Neural cell (in vitro differentiated cells): ENCODE data around the gene APBB2. TPM values are rescaled to one million over a fixed set of nuclear protein-coding genes. Genes with fewer than 3 reads are reported as not detected.

ENCODE experiments used
- H2AFZ ChIP-seq: fragments of 200-600, 300-800 bp; sonication (generic), shearing (Covaris generic); 2 replicates; pipeline ENCODE4 v1.6.0; 2014; ENCODE audit warnings: low read depth, mild to moderate bottlenecking, antibody characterized with exemption, low read length, moderate library complexity
- H3F3A ChIP-seq: fragments of 200-600 bp; shearing (Covaris generic); 2 replicates; pipeline ENCODE4 v1.6.1; 2016; ENCODE audit warnings: mild to moderate bottlenecking, moderate library complexity, mixed read lengths, antibody characterized with exemption, low read length; ENCODE audit not compliant: insufficient read depth, poor library complexity, severe bottlenecking
- H3K27ac ChIP-seq: fragments of 200-600, 300-800 bp; sonication (generic), shearing (Covaris generic); 2 replicates; pipeline ENCODE4 v1.5.1; 2014; ENCODE audit warnings: mild to moderate bottlenecking, low read length, moderate library complexity
- H3K27me3 ChIP-seq: fragments of 300-800, 200-600 bp; sonication (generic), shearing (Covaris generic); 2 replicates; pipeline ENCODE4 v1.6.0; 2014; ENCODE audit warnings: mild to moderate bottlenecking, low read depth, low read length, moderate library complexity; ENCODE audit not compliant: insufficient read depth
- H3K36me3 ChIP-seq: fragments of 300-800, 200-600 bp; sonication (generic), shearing (Covaris generic); 2 replicates; pipeline ENCODE4 v1.5.1; 2014; ENCODE audit warnings: mild to moderate bottlenecking, antibody characterized with exemption, low read length, moderate library complexity; ENCODE audit not compliant: insufficient read depth
- H3K4me2 ChIP-seq: fragments of 300-800, 200-600 bp; sonication (generic), shearing (Covaris generic); 2 replicates; pipeline ENCODE4 v1.6.0; 2014; ENCODE audit warnings: mild to moderate bottlenecking, low read length
- H3K4me3 ChIP-seq: fragments of 300-800, 200-600 bp; sonication (generic), shearing (Covaris generic); 2 replicates; pipeline ENCODE4 v1.5.1; 2014; ENCODE audit warnings: mild to moderate bottlenecking, low read length, moderate library complexity
- H3K79me2 ChIP-seq: fragments of 200-600 bp; shearing (Covaris generic); replicated peaks from 2 replicates; pipeline ENCODE4 v1.6.0; 2014; ENCODE audit warnings: mild to moderate bottlenecking, low read length, moderate library complexity; ENCODE audit not compliant: insufficient read depth
- H3K9ac ChIP-seq: fragments of 300-800, 200-600 bp; sonication (generic), shearing (Covaris generic); 2 replicates; pipeline ENCODE4 v1.6.1; 2016; ENCODE audit warnings: mild to moderate bottlenecking, low read length, mixed read lengths
- H3K9me2 ChIP-seq: fragments of 200-600 bp; shearing (Covaris generic); 2 replicates; pipeline ENCODE4 v1.6.1; 2016; ENCODE audit warnings: mild to moderate bottlenecking, low read length, mixed read lengths; ENCODE audit not compliant: insufficient read depth
- H3K9me3 ChIP-seq: fragments of 200-600, 300-800 bp; sonication (generic), shearing (Covaris generic); 2 replicates; pipeline ENCODE4 v1.6.1; 2016; ENCODE audit warnings: mild to moderate bottlenecking, mixed run types, low read length, moderate library complexity, mixed read lengths
- H4K20me1 ChIP-seq: fragments of 200-600 bp; shearing (Covaris generic); 2 replicates; pipeline ENCODE4 v1.6.1; 2016; ENCODE audit warnings: mild to moderate bottlenecking, mixed run types; ENCODE audit not compliant: insufficient read depth
- CTCF ChIP-seq: fragments of 450-650 bp; IDR thresholded peaks from 2 replicates; pipeline ENCODE4 v1.5.1; 2014; ENCODE audit warnings: antibody characterized with exemption, mild to moderate bottlenecking, moderate library complexity; ENCODE audit not compliant: poor library complexity, severe bottlenecking
- EP300 ChIP-seq: fragments of 450-650 bp; conservative IDR thresholded peaks from 2 replicates; pipeline ENCODE4 v1.6.1; 2014; ENCODE audit warnings: antibody characterized with exemption, mild to moderate bottlenecking, moderate library complexity; ENCODE audit not compliant: poor library complexity, severe bottlenecking
- EZH2 ChIP-seq: fragments of 200-600, 300-800 bp; shearing (Covaris generic), sonication (generic); IDR thresholded peaks from 2 replicates; pipeline ENCODE4 v1.6.1; 2014; ENCODE audit warnings: antibody characterized with exemption, low read length, borderline replicate concordance, mild to moderate bottlenecking; ENCODE audit not compliant: insufficient read depth, poor library complexity, severe bottlenecking
- POLR2AphosphoS5 ChIP-seq: IDR thresholded peaks from 2 replicates; pipeline ENCODE4 v1.6.1; 2012
- RAD21 ChIP-seq: fragments of 450-650 bp; conservative IDR thresholded peaks from 2 replicates; pipeline ENCODE4 v1.6.1; 2014; ENCODE audit warnings: antibody characterized with exemption, mild to moderate bottlenecking, moderate library complexity
- REST ChIP-seq: IDR thresholded peaks from 2 replicates; pipeline ENCODE4 v1.6.1; 2012; ENCODE audit warnings: borderline replicate concordance
- SMC3 ChIP-seq: fragments of 450-650 bp; conservative IDR thresholded peaks from 2 replicates; pipeline ENCODE4 v1.6.1; 2014; ENCODE audit warnings: antibody characterized with exemption, mild to moderate bottlenecking, moderate library complexity; ENCODE audit not compliant: poor library complexity
- TAF1 ChIP-seq: IDR thresholded peaks from 2 replicates; pipeline ENCODE4 v1.6.1; 2012; ENCODE audit warnings: low read depth
- polyA plus RNA-seq: library from polyadenylated mRNA; depleted of rRNA; stranded (reverse); fragments of >200 nt; gene quantifications from 2 replicates; pipeline ENCODE4 v1.2.3, GENCODE V29; 2014

The APBB2 gene
- polyA plus RNA-seq, 1 donor from 2014 or later = 41.9 TPM

- no peaks in the 10 kb centered on the region for H3K27me3 ChIP-seq
- no peaks in the 10 kb centered on the region for H3K9me2 ChIP-seq
Observed at GRCh38 chr4:41161355-41161754, 53.0 kb downstream of the APBB2 start.

GRCh38 chr4:41160856-41161255, 53.5 kb downstream of the APBB2 start:
- no peaks in the 10 kb centered on the region for H3K27me3 ChIP-seq
- no peak overlapping the region for H3K27ac ChIP-seq
- H3F3A ChIP-seq = no peaks in the 10 kb centered on the region
- no peaks in the 10 kb centered on the region for H3K36me3 ChIP-seq
- no peaks in the 10 kb centered on the region for H3K79me2 ChIP-seq
- no peak overlapping the region for H3K9ac ChIP-seq
- H3K9me2 ChIP-seq = no peaks in the 10 kb centered on the region
- H2AFZ ChIP-seq = no peak overlapping the region
- no peak overlapping the region for H3K4me2 ChIP-seq
- no peak overlapping the region for H3K4me3 ChIP-seq
- H4K20me1 ChIP-seq = no peaks in the 10 kb centered on the region
- peaks cover 7% of the 10 kb centered on the region for H3K9me3 ChIP-seq
- TF ChIP-seq RAD21 (no peak), CTCF (no peak), POLR2AphosphoS5 (no peak), EZH2 (no peak), REST (no peak), EP300 (no peak), SMC3 (no peak)

More at GRCh38 chr4:41161355-41161754, 53.0 kb downstream of the APBB2 start:
- no peak for TF ChIP-seq EP300
- TF ChIP-seq REST = no peak
- TF ChIP-seq SMC3 = no peak
- TF ChIP-seq EZH2 = no peak
- TF ChIP-seq POLR2AphosphoS5 = no peak
- no peak for TF ChIP-seq CTCF
- TF ChIP-seq TAF1 = no peak
- H3K4me2 ChIP-seq = no peak overlapping the region
- no peaks in the 10 kb centered on the region for H3K79me2 ChIP-seq
- no peaks in the 10 kb centered on the region for H4K20me1 ChIP-seq
- no peak overlapping the region for H3K4me3 ChIP-seq
- H2AFZ ChIP-seq = no peak overlapping the region
- no peaks in the 10 kb centered on the region for H3K36me3 ChIP-seq
- H3F3A ChIP-seq = no peaks in the 10 kb centered on the region
- H3K27ac ChIP-seq = no peak overlapping the region
- peaks cover 7% of the 10 kb centered on the region for H3K9me3 ChIP-seq
- no peak overlapping the region for H3K9ac ChIP-seq
